RPMI7951 (cell line): ENCODE measurements around the gene KCNMA1. TPM values are rescaled to one million over a fixed set of nuclear protein-coding genes. Genes with fewer than 3 reads are reported as not detected.

Experiments used
- DNase-seq: peaks from one replicate; pipeline ENCODE4 v3.0.0-alpha.2; 2012; ENCODE audit warnings: low read depth
- total RNA-seq: library from RNA; depleted of rRNA; stranded (reverse); fragments of >200 nt; shearing (Covaris generic); gene quantifications from 2 replicates; pipeline ENCODE4 v1.2.3, GENCODE V29; 2014

Gene KCNMA1
- total RNA-seq, 1 experiment from 2014 or later: 47.7 TPM

GRCh38 chr10:77456414-77456813 is 181.2 kb downstream of the KCNMA1 start:
- DNase-seq: no peak

GRCh38 chr10:77455561-77455960 is 182.0 kb downstream of the KCNMA1 start:
- peak; percentile 26 for DNase-seq

- DNase-seq: no peak
These were observed 184.6 kb downstream of the KCNMA1 start for GRCh38 chr10:77452952-77453564.

DNA sequence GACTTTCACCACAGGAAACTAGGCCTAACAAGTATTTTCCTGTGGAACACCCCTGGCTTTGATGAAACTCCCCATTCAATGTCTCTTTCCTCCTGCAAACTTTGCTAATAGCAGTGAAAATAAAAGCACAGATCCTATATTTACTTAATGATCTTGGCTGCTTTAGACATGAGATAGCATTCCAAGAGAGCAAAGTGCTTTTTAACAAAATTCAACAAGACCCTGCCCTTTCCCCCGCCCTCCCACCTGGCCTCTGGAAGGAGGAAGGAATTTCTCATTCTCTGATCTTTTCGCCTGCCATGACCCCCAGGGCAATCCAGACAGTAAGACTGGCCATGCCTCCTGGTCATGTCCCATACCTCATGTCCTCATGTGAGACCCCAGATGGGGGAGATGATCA is 185.7 kb downstream of the KCNMA1 start:
- no peak for DNase-seq

DNA sequence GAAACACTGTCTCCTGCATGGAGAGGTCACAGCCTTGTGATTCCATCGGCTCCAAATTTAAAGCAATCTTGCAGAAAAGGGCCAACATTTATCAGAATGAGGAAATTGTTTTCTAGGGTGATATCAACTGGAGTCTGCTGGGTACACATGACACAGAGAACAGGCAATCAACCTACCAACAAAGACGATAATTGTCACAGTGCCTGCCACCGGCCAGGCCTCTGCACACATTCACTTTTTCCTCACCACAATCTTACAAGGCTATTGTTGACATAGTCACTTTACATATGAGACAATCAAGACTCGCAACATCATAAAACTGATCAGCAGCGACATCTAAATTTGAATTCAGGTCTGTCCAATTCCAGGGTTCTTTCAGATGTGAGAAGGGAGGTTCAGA is 189.4 kb downstream of the KCNMA1 start:
- no peak for DNase-seq

- DNase-seq: no peak
These were observed 190.9 kb downstream of the KCNMA1 start for GRCh38 chr10:77446700-77447099.

- DNase-seq: no peak
These were observed 192.1 kb downstream of the KCNMA1 start for GRCh38 chr10:77445547-77445946.

GRCh38 chr10:77444041-77444440 is 193.6 kb downstream of the KCNMA1 start:
- no peak for DNase-seq

- DNase-seq: no peak
These were observed 194.9 kb downstream of the KCNMA1 start for GRCh38 chr10:77442699-77443189.

GRCh38 chr10:77441353-77442166 is 196.0 kb downstream of the KCNMA1 start:
- DNase-seq: no peak

DNA sequence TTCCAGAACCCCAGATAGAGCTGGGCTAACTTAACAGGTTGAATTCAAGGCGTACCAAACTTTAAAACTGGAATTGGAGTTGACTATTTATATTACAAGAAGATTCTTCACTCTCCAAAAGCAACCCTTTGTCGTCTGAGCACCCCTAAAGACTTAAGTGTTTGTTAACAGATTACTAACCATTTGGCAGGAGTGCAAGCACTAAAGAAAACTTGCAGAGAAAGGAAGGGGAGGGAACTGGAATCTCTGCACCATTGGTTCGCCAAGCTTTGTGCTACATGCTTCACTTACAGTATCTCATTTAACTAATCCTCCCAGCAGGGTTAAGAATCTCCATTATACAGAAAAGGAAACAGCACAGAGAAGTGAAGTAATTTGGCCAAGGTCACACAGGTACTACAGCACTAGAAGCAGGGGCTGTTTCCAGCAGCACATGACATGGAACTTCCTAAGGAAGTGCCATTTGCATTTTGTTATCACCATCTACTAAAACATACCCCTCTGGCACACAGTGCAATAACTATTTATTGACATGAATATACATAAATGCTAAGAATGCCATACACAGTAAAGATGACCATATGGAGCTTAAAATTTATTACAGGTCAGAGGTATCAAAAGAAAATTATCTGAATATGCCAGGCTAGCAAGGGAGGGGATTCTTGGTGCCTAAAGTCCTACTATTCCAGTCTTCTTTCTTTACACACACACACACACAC is 201.2 kb downstream of the KCNMA1 start:
- DNase-seq: no peak

- no peak for DNase-seq
These were observed 204.1 kb downstream of the KCNMA1 start for GRCh38 chr10:77433546-77433945.

DNA sequence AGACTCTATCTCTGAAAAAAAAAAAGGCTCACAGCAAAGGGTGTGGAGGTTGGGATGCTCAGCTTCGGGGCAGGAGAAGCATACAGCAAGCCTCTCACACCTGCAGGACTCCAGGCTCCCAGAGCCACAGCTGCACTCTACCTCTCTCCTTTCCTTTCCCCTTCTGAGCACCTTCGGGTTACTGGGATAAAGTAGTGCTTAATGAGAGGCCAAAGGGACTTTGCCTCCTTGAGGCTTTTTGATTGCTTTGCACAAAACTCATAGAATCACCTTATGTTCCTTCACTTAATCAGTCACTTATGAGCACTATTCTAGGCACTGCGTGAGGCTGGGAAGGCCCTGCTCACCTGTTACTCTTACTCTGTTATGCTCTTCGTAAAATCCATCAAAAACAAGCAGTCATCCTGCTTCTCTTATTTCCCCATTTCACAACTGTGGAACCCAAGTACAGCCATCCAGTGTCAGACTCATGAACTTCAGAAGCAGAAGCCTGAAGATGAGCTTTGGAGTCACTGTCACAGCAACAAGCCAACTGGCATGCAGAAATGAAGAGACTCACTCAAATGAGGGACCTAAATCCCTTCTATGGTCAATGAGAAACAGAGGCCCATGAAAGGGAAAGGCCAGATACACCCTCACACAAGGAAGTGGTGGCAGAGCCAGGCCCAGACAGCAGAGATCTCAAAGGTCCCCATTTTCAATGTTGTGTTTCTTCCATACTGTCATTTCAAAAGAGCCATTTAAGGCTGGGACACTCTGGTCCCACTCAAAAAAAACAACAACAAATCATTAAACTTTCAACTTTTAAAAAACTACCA is 205.4 kb downstream of the KCNMA1 start:
- DNase-seq: no peak

DNA sequence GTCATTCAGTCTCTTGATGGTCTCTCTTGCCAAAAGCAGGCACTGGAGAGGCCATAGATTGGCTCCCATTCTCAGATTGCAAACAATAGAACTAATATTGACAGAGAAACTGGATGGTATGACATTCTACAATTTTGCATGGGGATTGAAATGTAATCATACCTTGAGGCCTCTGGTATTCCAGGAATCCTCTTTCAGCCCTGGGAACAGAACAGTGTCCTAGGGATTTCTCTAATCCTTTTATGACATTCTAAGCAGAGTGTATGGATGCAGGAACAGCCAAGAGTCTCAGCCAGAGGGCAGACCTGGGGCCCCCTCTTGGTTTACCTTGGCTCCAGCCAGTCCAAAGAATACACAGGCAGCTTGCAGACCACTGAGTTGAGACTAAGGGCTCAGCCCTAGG is 206.4 kb downstream of the KCNMA1 start:
- no peak for DNase-seq

DNA sequence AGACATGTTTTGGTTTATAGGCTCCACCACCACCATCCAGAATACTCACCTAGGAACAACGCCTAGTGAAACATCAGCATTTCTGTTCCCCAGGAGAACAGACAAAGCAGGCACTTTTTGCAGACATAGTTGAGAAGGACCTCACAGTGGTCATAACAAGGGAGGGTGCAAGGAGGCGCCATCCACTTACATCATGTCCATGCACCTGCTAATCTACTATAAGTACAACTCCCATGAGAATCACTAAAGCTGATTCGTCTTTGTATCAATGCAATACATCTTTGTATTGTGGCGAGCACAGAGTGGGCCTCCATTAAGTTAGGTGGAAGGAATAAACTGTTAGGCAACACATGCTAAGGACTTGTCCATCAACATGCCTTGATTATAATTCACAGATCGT is 207.1 kb downstream of the KCNMA1 start:
- no peak for DNase-seq

DNA sequence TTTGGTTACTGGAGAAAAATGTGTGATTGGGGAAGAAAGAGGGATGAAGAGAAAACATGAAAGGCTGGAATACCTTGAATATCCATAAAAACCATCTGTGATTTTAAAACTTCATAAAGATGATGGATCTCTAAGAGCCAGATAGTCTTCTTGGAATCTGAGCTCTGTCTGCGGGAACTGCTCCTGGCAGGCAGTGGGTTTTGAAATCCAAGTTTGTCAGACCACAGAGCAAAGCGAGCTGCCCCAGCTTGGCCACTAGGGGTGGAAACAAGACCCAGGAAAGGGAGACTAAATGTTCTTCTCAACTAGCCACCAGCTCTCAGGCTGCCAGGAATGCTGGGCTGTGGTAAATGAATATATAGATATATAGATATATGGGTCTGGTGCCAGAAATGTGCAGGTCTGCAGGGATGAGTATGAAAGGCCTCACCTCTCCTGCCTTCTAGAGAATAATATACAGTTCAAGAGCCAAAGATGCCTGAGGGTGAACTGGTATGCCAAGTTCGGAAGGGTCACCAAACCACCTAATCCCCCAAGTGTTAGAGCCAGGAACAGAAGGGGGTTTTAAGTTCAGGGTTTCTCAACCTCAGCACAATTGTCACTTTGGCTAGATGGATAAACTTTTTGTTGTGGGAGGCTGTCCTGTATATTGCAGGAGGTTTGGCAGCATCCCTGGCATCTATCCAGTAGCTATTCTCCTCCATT is 208.8 kb downstream of the KCNMA1 start:
- peak; percentile 45 for DNase-seq

GRCh38 chr10:77424257-77424656 is 213.4 kb downstream of the KCNMA1 start:
- no peak for DNase-seq

DNA sequence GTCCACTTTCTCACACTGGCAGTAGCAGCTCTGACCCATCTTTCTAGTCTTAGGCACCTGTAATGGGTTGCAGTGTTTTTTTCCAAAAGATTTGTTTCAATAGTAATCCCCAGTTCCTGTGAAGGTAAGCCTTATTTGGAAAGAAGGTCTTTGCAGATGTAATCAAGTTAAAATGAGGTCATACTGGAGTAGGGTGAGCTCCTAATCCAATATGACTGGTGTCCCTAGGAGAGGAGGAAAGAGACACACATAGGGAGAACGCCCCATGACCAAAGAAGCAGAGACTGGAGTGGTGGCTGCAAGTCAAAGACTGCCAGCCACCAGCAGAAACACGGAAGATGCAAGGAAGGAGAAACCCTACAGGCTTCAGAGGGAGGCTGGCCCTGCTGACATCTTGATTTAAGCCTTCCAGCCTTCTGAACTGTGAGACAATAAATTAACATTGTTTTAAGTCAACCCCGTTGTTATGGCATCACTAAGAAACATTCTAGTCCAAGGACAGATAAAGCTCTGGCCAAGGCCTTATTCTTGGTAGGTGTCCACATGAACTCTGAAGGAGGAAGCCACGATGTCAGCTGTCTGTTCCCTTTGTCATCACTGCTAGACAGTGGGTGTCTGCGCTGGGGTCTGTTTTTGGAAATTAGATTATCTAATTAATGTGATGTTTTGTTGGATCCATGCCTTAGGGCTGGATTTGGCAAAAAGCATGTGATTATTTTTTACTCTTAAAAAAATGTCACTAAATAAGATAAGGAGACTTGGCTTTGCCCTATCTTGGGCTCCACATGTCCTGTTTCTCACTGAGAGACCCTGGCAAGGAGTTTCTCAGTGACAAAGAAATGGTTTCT is 214.9 kb downstream of the KCNMA1 start:
- peak; percentile 17 for DNase-seq

DNA sequence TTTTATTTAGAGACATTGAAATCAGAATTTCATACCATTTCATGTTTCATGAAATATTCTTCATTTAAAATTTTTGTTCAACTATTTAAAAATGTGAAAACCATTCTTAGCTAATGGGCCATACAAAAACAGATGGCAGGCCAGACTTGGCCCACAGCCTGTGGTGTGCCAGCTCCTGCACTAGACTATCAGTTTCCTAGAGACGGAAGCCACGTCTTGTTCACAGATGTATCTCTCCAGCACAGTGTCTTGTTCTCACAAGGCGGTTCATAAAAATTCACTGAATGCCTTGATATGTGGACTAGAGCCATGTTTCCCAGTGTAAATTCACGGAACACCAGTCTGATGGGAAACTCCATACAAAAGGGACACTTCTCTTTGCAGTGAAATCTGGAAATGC is 216.0 kb downstream of the KCNMA1 start:
- DNase-seq: peak; percentile 57

DNA sequence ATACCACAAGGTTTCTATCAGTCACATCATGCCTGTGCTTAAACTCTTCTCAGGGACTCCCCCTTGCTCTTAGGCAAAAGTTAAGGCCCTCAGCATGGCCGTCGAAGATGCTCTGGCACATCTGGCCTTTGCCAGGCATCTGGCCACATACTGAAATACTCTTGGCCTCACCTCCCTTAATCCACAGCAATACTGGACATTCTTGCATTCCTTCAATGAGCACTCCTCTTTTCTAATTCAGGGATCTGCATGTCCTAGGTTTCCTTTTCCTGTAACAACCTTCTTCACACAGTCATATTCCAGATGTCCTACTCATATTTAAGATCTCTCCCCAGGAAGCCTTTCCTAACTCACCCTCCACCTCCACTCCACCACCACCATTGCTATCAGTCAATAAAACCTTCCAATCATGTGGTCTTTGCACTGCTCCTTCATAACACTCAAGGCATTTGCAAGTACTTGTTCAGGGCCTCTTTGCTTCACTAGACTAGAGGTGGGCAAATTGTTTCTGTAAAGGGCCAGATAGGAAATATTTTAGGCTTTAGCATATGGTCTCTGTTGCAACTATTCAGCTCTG is 216.6 kb downstream of the KCNMA1 start:
- peak; percentile 31 for DNase-seq
